Endothelial cell of umbilical vein (primary cell): Measurements from ENCODE around the gene TMEM151B. TPM values are rescaled to one million over a fixed set of nuclear protein-coding genes. Genes with fewer than 3 reads are reported as not detected.

ENCODE experiments used
- BruUV-seq: library from RNA; stranded (reverse); fragments of 400-500 nt; replicated peaks from 2 replicates; lab custom pipeline; 2021; lab: Mats Ljungman, UMichigan
- CTCF ChIA-PET: fragments of 300-600, 350-600 bp; sonication (Branson Sonifier 250); formaldehyde crosslinking; loops from one replicate; lab custom pipeline; 2021; ENCODE audit warnings: antibody characterized with exemption, inconsistent platforms; lab: Charles Lee
- POLR2A ChIA-PET: fragments of 300-600, 350-600 bp; sonication (Branson Sonifier 250); formaldehyde crosslinking; loops from one replicate; lab custom pipeline; 2021; ENCODE audit warnings: antibody characterized with exemption, inconsistent platforms; lab: Charles Lee
- DNase-seq: peaks from one replicate; pipeline ENCODE4 v3.0.0-alpha.2; 2011; ENCODE audit warnings: low read depth, low spot score
- FAIRE-seq: peaks from 2 replicates; lab custom pipeline; 2011; peaks lifted over from hg19 to GRCh38; lab: Jason Lieb, UNC
- H2AFZ ChIP-seq: 2 replicates; pipeline ENCODE4 v1.6.0; 2012; ENCODE audit warnings: low read depth, low read length, control low read depth, inconsistent platforms
- H3K27ac ChIP-seq: 2 replicates; pipeline ENCODE4 v1.5.1; 2011; ENCODE audit warnings: low read depth, mild to moderate bottlenecking, control low read depth, low read length, moderate library complexity; ENCODE audit not compliant: insufficient read depth
- H3K27me3 ChIP-seq, 2 experiments: 2 replicates each; pipeline versions ENCODE4 v1.6.0 to v1.6.1; 2011; ENCODE audit warnings: low read length in 2 of 2, mixed read lengths in 1 of 2; ENCODE audit not compliant: control insufficient read depth in 2 of 2, insufficient read depth in 2 of 2
- H3K36me3 ChIP-seq, 2 experiments: 2 replicates in 1 of 2; 3 replicates in 1 of 2; pipeline ENCODE4 v1.5.1; 2011; ENCODE audit warnings: low read length in 2 of 2, mild to moderate bottlenecking in 1 of 2, moderate library complexity in 1 of 2; ENCODE audit not compliant: control insufficient read depth in 2 of 2, insufficient read depth in 2 of 2; ENCODE audit errors: extremely low read depth in 1 of 2
- H3K4me1 ChIP-seq: 3 replicates; pipeline ENCODE4 v1.5.1; 2011; ENCODE audit warnings: mild to moderate bottlenecking, low read length; ENCODE audit not compliant: control insufficient read depth, insufficient read depth; ENCODE audit errors: extremely low read depth
- H3K4me2 ChIP-seq: 2 replicates; pipeline ENCODE4 v1.6.1; 2011; ENCODE audit warnings: low read length, control low read depth, mixed read lengths; ENCODE audit not compliant: insufficient read depth
- H3K4me3 ChIP-seq, 3 experiments: fragments of 200-600 bp in 1 of 3; sonication (generic), shearing (Covaris generic) in 1 of 3; replicated peaks in 1 of 3; 2 replicates each; pipeline ENCODE4 v1.5.1; 2011 to 2016; ENCODE audit warnings: control low read depth in 3 of 3, low read length in 3 of 3, mild to moderate bottlenecking in 2 of 3, inconsistent platforms in 1 of 3, low read depth in 1 of 3, moderate library complexity in 1 of 3; ENCODE audit not compliant: insufficient read depth in 1 of 3
- H3K79me2 ChIP-seq: 2 replicates; pipeline ENCODE4 v1.6.0; 2012; ENCODE audit warnings: low read length, inconsistent platforms; ENCODE audit not compliant: control insufficient read depth, insufficient read depth
- H3K9ac ChIP-seq: replicated peaks from 2 replicates; pipeline ENCODE3; 2011; ENCODE audit warnings: low read length, control low read depth; ENCODE audit not compliant: insufficient read depth; ENCODE audit errors: extremely low read depth
- H3K9me1 ChIP-seq: replicated peaks from 3 replicates; pipeline ENCODE4 v1.6.0; 2011; ENCODE audit warnings: mild to moderate bottlenecking, low read length; ENCODE audit not compliant: control insufficient read depth, insufficient read depth; ENCODE audit errors: extremely low read depth
- H3K9me3 ChIP-seq: replicated peaks from 2 replicates; pipeline ENCODE4 v1.5.1; 2012; ENCODE audit warnings: low read length, inconsistent platforms; ENCODE audit not compliant: control insufficient read depth, insufficient read depth
- H4K20me1 ChIP-seq: replicated peaks from 2 replicates; pipeline ENCODE3; 2011; ENCODE audit warnings: mild to moderate bottlenecking, low read length; ENCODE audit not compliant: control insufficient read depth, insufficient read depth; ENCODE audit errors: extremely low read depth
- CTCF ChIP-seq, 2 donors: IDR thresholded peaks; 1 replicate in 1 of 2; 2 replicates in 1 of 2; pipeline ENCODE4 v1.5.1; 2011; ENCODE audit warnings: low read length in 2 of 2, mild to moderate bottlenecking in 2 of 2, moderate library complexity in 2 of 2, control low read depth in 1 of 2, inconsistent platforms in 1 of 2, low read depth in 1 of 2; ENCODE audit not compliant: insufficient read depth in 1 of 2; ENCODE audit errors: extremely low read depth in 1 of 2
- EZH2 ChIP-seq: IDR thresholded peaks from 2 replicates; pipeline ENCODE4 v1.6.1; 2012; ENCODE audit warnings: borderline replicate concordance, low read depth, mild to moderate bottlenecking, moderate library complexity, low read length, inconsistent platforms; ENCODE audit not compliant: severe bottlenecking
- FOS ChIP-seq: IDR thresholded peaks from 2 replicates; pipeline ENCODE4 v1.6.1; 2011; ENCODE audit warnings: mild to moderate bottlenecking, low read length, moderate library complexity, borderline replicate concordance; ENCODE audit not compliant: insufficient read depth
- GATA2 ChIP-seq: IDR thresholded peaks from 2 replicates; pipeline ENCODE4 v1.7.0; 2011; ENCODE audit warnings: low read depth, mild to moderate bottlenecking, moderate library complexity, mixed read lengths, low read length; ENCODE audit not compliant: insufficient read length, insufficient read depth
- JUN ChIP-seq: IDR thresholded peaks from 2 replicates; pipeline ENCODE4 v1.6.1; 2011; ENCODE audit warnings: borderline replicate concordance, low read depth; ENCODE audit not compliant: insufficient read length, insufficient read depth
- MAX ChIP-seq: IDR thresholded peaks from 2 replicates; pipeline ENCODE4 v1.6.1; 2011; ENCODE audit not compliant: insufficient read depth, insufficient read length
- MYC ChIP-seq: IDR thresholded peaks from one replicate; pipeline ENCODE4 v1.6.1; 2011; ENCODE audit warnings: mild to moderate bottlenecking, low read depth, low read length
- POLR2A ChIP-seq: IDR thresholded peaks from 2 replicates; pipeline ENCODE4 v1.6.1; 2012; ENCODE audit warnings: low read depth, mild to moderate bottlenecking, control low read depth, low read length
- POLR2AphosphoS5 ChIP-seq: IDR thresholded peaks from 2 replicates; pipeline ENCODE4 v1.6.1; 2012; ENCODE audit warnings: low read depth, mild to moderate bottlenecking, control low read depth, low read length, moderate library complexity; ENCODE audit not compliant: insufficient read depth
- dilution Hi-C: fragments of 300-500 bp; cut with MboI; formaldehyde crosslinking; loops from one replicate; pipeline ENCODE4 v1.15.0; 2019; ENCODE audit warnings: low sequenced_read_pairs; ENCODE audit not compliant: extremely low pct_ligation_motif_present
- intact Hi-C: fragments of 100-400 bp; cut with micrococcal nuclease; formaldehyde crosslinking; loops from one replicate; pipeline ENCODE4 v1.10.0; 2022
- polyA plus RNA-seq, 4 experiments: library from polyadenylated mRNA; depleted of rRNA in 3 of 4; stranded (reverse) in 3 of 4; unstranded in 1 of 4; fragments of >200 nt; gene quantifications; 2 replicates each; pipeline versions ENCODE4 v1.2.1 to v1.2.3, GENCODE V29; 2011 to 2012; ENCODE audit warnings: missing spikeins in 1 of 4
- total RNA-seq: library from RNA; stranded (reverse); gene quantifications from 2 replicates; pipeline ENCODE4 v1.2.3, GENCODE V29; 2021

The TMEM151B gene
- total and polyA plus RNA-seq, 2 donors (not counting 3 experiments of a cell fraction or from before 2014, with no cell fraction given), result 0.03 to 0.07 TPM

GRCh38 chr6:44315516-44315915, 45.3 kb downstream of the TMEM151B start:
- H2AFZ ChIP-seq, result no peak overlapping the region
- no peaks in the 10 kb centered on the region for H4K20me1 ChIP-seq
- H3K27me3 ChIP-seq, result peaks cover 11 to 14% of the 10 kb centered on the region in 2 experiments
- TF ChIP-seq MAX, result no peak
- no peak for TF ChIP-seq GATA2
- no peak for TF ChIP-seq MYC
- no peak for TF ChIP-seq POLR2AphosphoS5
- no peak for TF ChIP-seq CTCF (IDR thresholded peaks at IDR 0.05; ENCODE audit: extremely low read depth in 1 of 2, insufficient read depth in 1 of 2, low read depth in 1 of 2, low read length in 2 of 2)
- no peak for TF ChIP-seq POLR2A
- no peak for TF ChIP-seq JUN
- TF ChIP-seq FOS, result no peak
- TF ChIP-seq EZH2, result no peak
- FAIRE-seq (no peak), DNase-seq (no peak)
- no peak overlapping the region for H3K4me3 ChIP-seq
- H3K9me3 ChIP-seq, result no peaks in the 10 kb centered on the region
- peaks cover 0 to 6% of the 10 kb centered on the region in 2 experiments for H3K36me3 ChIP-seq
- BruUV-seq, result no TSS peak
- peaks cover 7% of the 10 kb centered on the region for H3K4me1 ChIP-seq
- intact Hi-C loops, result no loop called here
- ChIA-PET POLR2A (no interaction called here), CTCF (no interaction called here)
- H3K79me2 ChIP-seq, result peaks cover 9% of the 10 kb centered on the region
- no peaks in the 10 kb centered on the region for H3K9me1 ChIP-seq
- H3K9ac ChIP-seq, result no peak overlapping the region
- H3K27ac ChIP-seq, result no peak overlapping the region
- dilution Hi-C loops, result no loop called here
- H3K4me2 ChIP-seq, result no peak overlapping the region
